PC-9 (cell line): ENCODE data around the gene SEMA4A.

ENCODE experiments used
- CTCF ChIP-seq: fragments of 200-600 bp; sonication (generic); conservative IDR thresholded peaks from 2 replicates; pipeline ENCODE4 v1.6.1; 2017; ENCODE audit warnings: mixed run types, antibody characterized with exemption, mild to moderate bottlenecking, moderate library complexity
- EZH2 ChIP-seq: fragments of 200-600 bp; sonication (generic); IDR thresholded peaks from 2 replicates; pipeline ENCODE4 v1.8.0; 2017; ENCODE audit warnings: antibody characterized with exemption, low read depth

GRCh38 chr1:156145650-156146019, 7.8 kb upstream of the SEMA4A start:
- TF ChIP-seq CTCF: no peak
- no peak for TF ChIP-seq EZH2
